H1 (cell line): ENCODE data around the gene PROX2. TPM values are rescaled to one million over a fixed set of nuclear protein-coding genes. Genes with fewer than 3 reads are reported as not detected.

ENCODE experiments used
- CTCF ChIA-PET: fragments of 300-600 bp; sonication (Branson Sonifier 250); formaldehyde crosslinking; loops from one replicate; lab custom pipeline; 2021; ENCODE audit not compliant: partially characterized antibody; lab: Charles Lee
- POLR2A ChIA-PET: fragments of 300-600 bp; sonication (Branson Sonifier 250); formaldehyde crosslinking; loops from one replicate; lab custom pipeline; 2021; ENCODE audit warnings: inconsistent platforms; ENCODE audit not compliant: partially characterized antibody; lab: Charles Lee
- DNase-seq, 2 experiments: peaks; one replicate each; pipeline versions ENCODE4 v3.0.0 to v3.0.0-alpha.2; 2010 to 2022; ENCODE audit warnings: low spot score in 2 of 2, low read depth in 1 of 2, mixed read lengths in 1 of 2
- FAIRE-seq: peaks from 2 replicates; lab custom pipeline; 2011; peaks lifted over from hg19 to GRCh38; lab: Jason Lieb, UNC
- H2AFZ ChIP-seq: 2 replicates; pipeline ENCODE4 v1.8.1; 2012; ENCODE audit warnings: low read length, inconsistent platforms
- H2AK5ac ChIP-seq: 2 replicates; pipeline ENCODE4 v1.6.1; 2013; ENCODE audit warnings: low read depth, low read length
- H2BK120ac ChIP-seq: replicated peaks from 2 replicates; pipeline ENCODE3; 2013; ENCODE audit warnings: low read depth, low read length, inconsistent platforms
- H2BK12ac ChIP-seq: 2 replicates; pipeline ENCODE4 v1.6.1; 2013; ENCODE audit warnings: low read depth, low read length
- H2BK15ac ChIP-seq: 2 replicates; pipeline ENCODE4 v1.6.1; 2013; ENCODE audit warnings: low read length
- H2BK20ac ChIP-seq: 2 replicates; pipeline ENCODE4 v1.6.1; 2013; ENCODE audit warnings: low read length
- H2BK5ac ChIP-seq: 2 replicates; pipeline ENCODE4 v1.6.1; 2013; ENCODE audit warnings: low read depth, low read length
- H3K14ac ChIP-seq: 2 replicates; pipeline ENCODE4 v1.6.1; 2013; ENCODE audit warnings: inconsistent platforms; ENCODE audit not compliant: insufficient read length
- H3K18ac ChIP-seq: 2 replicates; pipeline ENCODE4 v1.6.1; 2013; ENCODE audit warnings: low read length; ENCODE audit errors: extremely low read depth
- H3K23ac ChIP-seq: 2 replicates; pipeline ENCODE4 v1.6.1; 2013; ENCODE audit warnings: inconsistent platforms; ENCODE audit not compliant: insufficient read length
- H3K23me2 ChIP-seq: 2 replicates; pipeline ENCODE4 v1.6.1; 2013; ENCODE audit warnings: low read depth, low read length
- H3K27ac ChIP-seq: 2 replicates; pipeline ENCODE4 v1.6.1; 2011; ENCODE audit warnings: low read depth, low read length, inconsistent platforms
- H3K27me3 ChIP-seq, 4 experiments: replicated peaks in 1 of 4; 1 replicate in 1 of 4; 2 replicates in 3 of 4; pipeline versions ENCODE4 v1.6.1 to v1.8.1; 2011 to 2013; ENCODE audit warnings: low read length in 3 of 4, mild to moderate bottlenecking in 3 of 4, inconsistent platforms in 2 of 4, mixed read lengths in 2 of 4, moderate library complexity in 1 of 4; ENCODE audit not compliant: control insufficient read depth in 3 of 4, insufficient read depth in 3 of 4; ENCODE audit errors: extremely low read depth in 1 of 4
- H3K36me3 ChIP-seq, 4 experiments: 2 replicates each; pipeline versions ENCODE4 v1.6.1 to v1.8.1; 2011 to 2013; ENCODE audit warnings: mild to moderate bottlenecking in 4 of 4, low read length in 3 of 4, moderate library complexity in 2 of 4, control low read depth in 1 of 4, inconsistent platforms in 1 of 4; ENCODE audit not compliant: insufficient read depth in 4 of 4, control insufficient read depth in 2 of 4
- H3K4ac ChIP-seq: replicated peaks from 2 replicates; pipeline ENCODE3; 2013; ENCODE audit warnings: low read length, low read depth, mixed read lengths, inconsistent platforms; ENCODE audit not compliant: insufficient read length
- H3K4me1 ChIP-seq, 4 experiments: replicated peaks in 1 of 4; 1 replicate in 1 of 4; 2 replicates in 3 of 4; pipeline versions ENCODE4 v1.6.1 to v1.8.1; 2011 to 2013; ENCODE audit warnings: low read length in 3 of 4, inconsistent platforms in 2 of 4, mixed read lengths in 1 of 4; ENCODE audit not compliant: insufficient read depth in 4 of 4, control insufficient read depth in 3 of 4
- H3K4me2 ChIP-seq, 2 experiments: 2 replicates each; pipeline versions ENCODE4 v1.6.1 to v1.8.1; 2011 to 2013; ENCODE audit warnings: low read depth in 2 of 2, low read length in 2 of 2, control low read depth in 1 of 2, inconsistent platforms in 1 of 2, mild to moderate bottlenecking in 1 of 2; ENCODE audit not compliant: insufficient read depth in 1 of 2
- H3K4me3 ChIP-seq, 4 experiments: fragments of 200-600, 300-600 bp in 1 of 4; sonication (generic), shearing (Covaris generic), sonication (Bioruptor Twin) in 1 of 4; 2 replicates each; pipeline versions ENCODE4 v1.5.1 to v1.8.1; 2011 to 2016; ENCODE audit warnings: low read length in 4 of 4, low read depth in 3 of 4, control low read depth in 2 of 4, inconsistent platforms in 2 of 4, mild to moderate bottlenecking in 2 of 4, mixed read lengths in 1 of 4, moderate library complexity in 1 of 4; ENCODE audit not compliant: insufficient read depth in 2 of 4; ENCODE audit errors: extremely low read depth in 1 of 4
- H3K56ac ChIP-seq: replicated peaks from 2 replicates; pipeline ENCODE3; 2013; ENCODE audit warnings: low read depth, mild to moderate bottlenecking, mixed read lengths, low read length, inconsistent platforms; ENCODE audit not compliant: insufficient read length
- H3K79me1 ChIP-seq: 2 replicates; pipeline ENCODE4 v1.6.1; 2013; ENCODE audit warnings: low read depth, low read length, control low read depth
- H3K79me2 ChIP-seq, 2 experiments: 2 replicates each; pipeline versions ENCODE4 v1.6.1 to v1.8.1; 2012 to 2013; ENCODE audit warnings: low read length in 2 of 2, mild to moderate bottlenecking in 2 of 2, inconsistent platforms in 1 of 2; ENCODE audit not compliant: insufficient read depth in 2 of 2, control insufficient read depth in 1 of 2
- H3K9ac ChIP-seq, 4 experiments: replicated peaks in 1 of 4; 1 replicate in 1 of 4; 2 replicates in 3 of 4; pipeline versions ENCODE4 v1.6.1 to v1.8.1; 2011 to 2013; ENCODE audit warnings: low read depth in 3 of 4, low read length in 3 of 4, control low read depth in 2 of 4, mild to moderate bottlenecking in 2 of 4, moderate library complexity in 2 of 4, inconsistent platforms in 1 of 4; ENCODE audit errors: extremely low read depth in 1 of 4
- H3K9me3 ChIP-seq, 2 experiments: 2 replicates each; pipeline versions ENCODE4 v1.6.1 to v1.8.1; 2012 to 2013; ENCODE audit warnings: mild to moderate bottlenecking in 2 of 2, moderate library complexity in 2 of 2, control low read depth in 1 of 2, inconsistent platforms in 1 of 2, low read depth in 1 of 2, low read length in 1 of 2, mixed read lengths in 1 of 2; ENCODE audit not compliant: insufficient read depth in 2 of 2
- H4K20me1 ChIP-seq, 2 experiments: replicated peaks in 1 of 2; 2 replicates each; pipeline versions ENCODE3 to v1.8.1; 2011 to 2013; ENCODE audit warnings: inconsistent platforms in 2 of 2, low read length in 2 of 2, mild to moderate bottlenecking in 1 of 2; ENCODE audit not compliant: insufficient read depth in 2 of 2, control insufficient read depth in 1 of 2
- H4K5ac ChIP-seq: 2 replicates; pipeline ENCODE4 v1.6.1; 2013; ENCODE audit warnings: low read length, low read depth, mixed read lengths, inconsistent platforms; ENCODE audit not compliant: insufficient read length
- H4K8ac ChIP-seq: 2 replicates; pipeline ENCODE4 v1.8.0; 2013; ENCODE audit warnings: mild to moderate bottlenecking, moderate library complexity, low read length, inconsistent platforms; ENCODE audit not compliant: insufficient read depth; ENCODE audit errors: extremely low read depth
- H4K91ac ChIP-seq: replicated peaks from 2 replicates; pipeline ENCODE3; 2013; ENCODE audit warnings: low read length, mixed read lengths, inconsistent platforms; ENCODE audit not compliant: insufficient read length
- ATF2 ChIP-seq: IDR thresholded peaks from 2 replicates; pipeline ENCODE4 v1.6.1; 2012; ENCODE audit warnings: low read length, inconsistent platforms
- BACH1 ChIP-seq: IDR thresholded peaks from 2 replicates; pipeline ENCODE4 v1.6.1; 2012; ENCODE audit warnings: low read length, improper control_type of control experiment
- CTBP2 ChIP-seq: IDR thresholded peaks from 2 replicates; pipeline ENCODE4 v1.7.0; 2011; ENCODE audit warnings: borderline replicate concordance, mild to moderate bottlenecking, moderate library complexity, mixed read lengths, low read length; ENCODE audit not compliant: insufficient read depth, insufficient read length
- E2F6 ChIP-seq: IDR thresholded peaks from 2 replicates; pipeline ENCODE4 v1.6.1; 2012; ENCODE audit warnings: inconsistent platforms
- EGR1 ChIP-seq: IDR thresholded peaks from 2 replicates; pipeline ENCODE4 v1.6.1; 2011; ENCODE audit warnings: low read depth, low read length, borderline replicate concordance
- MAX ChIP-seq: IDR thresholded peaks from 2 replicates; pipeline ENCODE4 v1.6.1; 2012; ENCODE audit warnings: inconsistent platforms
- RBBP5 ChIP-seq: IDR thresholded peaks from 2 replicates; pipeline ENCODE4 v1.7.1; 2012; ENCODE audit warnings: low read depth, mild to moderate bottlenecking, inconsistent platforms, low read length, moderate library complexity, borderline replicate concordance
- SP1 ChIP-seq: IDR thresholded peaks from 2 replicates; pipeline ENCODE4 v1.6.1; 2011; ENCODE audit warnings: low read depth, low read length
- TAF1 ChIP-seq: IDR thresholded peaks from 2 replicates; pipeline ENCODE4 v1.6.1; 2011; ENCODE audit warnings: mild to moderate bottlenecking, low read depth, low read length
- TBP ChIP-seq: IDR thresholded peaks from 2 replicates; pipeline ENCODE4 v1.6.1; 2011; ENCODE audit warnings: low read depth, low read length, improper control_type of control experiment
- WGBS, 2 experiments: shearing (Covaris generic) in 1 of 2; methylation state at CpG; one replicate each; pipeline versions ENCODE4 v1.1.6 to v1.1.7; 2013 to 2015; ENCODE audit warnings: low lambda C conversion rate in 2 of 2, mixed read lengths in 2 of 2, inconsistent platforms in 1 of 2, low coverage in 1 of 2, missing lambda C conversion rate in 1 of 2; ENCODE audit not compliant: insufficient replicate concordance in 2 of 2, insufficient coverage in 1 of 2, insufficient read length in 1 of 2; ENCODE audit errors: extremely low coverage in 1 of 2, missing lambda C conversion rate in 1 of 2; 5-methylcytosine and 5-hydroxymethylcytosine counted together
- polyA plus RNA-seq, 7 experiments: library from polyadenylated mRNA; depleted of rRNA in 3 of 7; stranded (reverse) in 5 of 7; unstranded in 2 of 7; fragments of >200 nt in 5 of 7; fragments of 200-250 nt in 2 of 7; gene quantifications; 1 replicate in 5 of 7; 2 replicates in 1 of 7; 4 replicates in 1 of 7; pipeline versions ENCODE4 v1.2.1 to v1.2.3, GENCODE V29; 2011 to 2013; ENCODE audit warnings: missing spikeins in 2 of 7, mixed read lengths in 2 of 7
- total RNA-seq: library from RNA; stranded (reverse); fragmentation: NEBNext Ultra II Directional; extraction: Animal tissue kit (Norgen Biotek cat#: 25700); gene quantifications from 2 replicates; pipeline ENCODE4 v1.2.1, GENCODE V29; 2021

The PROX2 gene
- total and polyA plus RNA-seq, 2 of the 8 experiments (the other 6 are each of a cell fraction or from before 2014, with no cell fraction given) = 0.03 TPM; not detected in 1

GRCh38 chr14:74917646-74918081 lies 41.7 kb upstream of the PROX2 start:
- FAIRE-seq = no peak
- WGBS, 2 experiments = 78% methylated on average over 13 of the region's 13 CpGs; no CpG with 5 or more reads in 1 of the 2 experiments
- DNase-seq = no peak

More at GRCh38 chr14:74917646-74918081, 41.7 kb upstream of the PROX2 start:
- no peak overlapping the region for H3K4me3 ChIP-seq
- TF ChIP-seq CTBP2 (no peak), ATF2 (no peak), TAF1 (no peak), MAX (no peak), TBP (no peak), BACH1 (no peak), EGR1 (no peak), SP1 (no peak), E2F6 (no peak), RBBP5 (no peak)
- no peak overlapping the region for H2BK15ac ChIP-seq
- H2BK120ac ChIP-seq = no peak overlapping the region
- H3K23me2 ChIP-seq = peaks cover under 1% of the 10 kb centered on the region; the same call in 1 of the 2 replicates
- no peak overlapping the region for H2AFZ ChIP-seq
- no peak overlapping the region for H2AK5ac ChIP-seq
- H3K27ac ChIP-seq = no peak overlapping the region
- peaks cover 0 to 3% (median 0%) of the 10 kb centered on the region in 4 experiments; a peak in 3 of 8 replicates for H3K36me3 ChIP-seq
- no peaks in the 10 kb centered on the region; a peak in 1 of 7 replicates for H3K4me1 ChIP-seq
- CTCF ChIA-PET = interaction anchor here (0.7 to 2.8 kb wide), 8 partner anchors 10 to 171 kb away, joined by 3 to 18 read pairs (median 6); no protein-coding TSS in a partner anchor
- no peak overlapping the region for H4K8ac ChIP-seq
- H3K9me3 ChIP-seq = no peaks in the 10 kb centered on the region
- H2BK20ac ChIP-seq = no peak overlapping the region
- no peak overlapping the region for H2BK5ac ChIP-seq
- H4K91ac ChIP-seq = no peak overlapping the region
- H3K4ac ChIP-seq = no peak overlapping the region
- no peak overlapping the region for H3K9ac ChIP-seq
- H3K18ac ChIP-seq = no peak overlapping the region
- no peak overlapping the region for H2BK12ac ChIP-seq
- no peak overlapping the region for H3K4me2 ChIP-seq
- H4K5ac ChIP-seq = no peak overlapping the region
- H3K27me3 ChIP-seq = no peaks in the 10 kb centered on the region
- no peak overlapping the region for H3K14ac ChIP-seq
- no peaks in the 10 kb centered on the region for H3K79me2 ChIP-seq
- POLR2A ChIA-PET = interaction anchor here (1.5 to 2.7 kb wide), 2 partner anchors 9 to 12 kb away, joined by 8 to 11 read pairs; no protein-coding TSS in a partner anchor
- no peaks in the 10 kb centered on the region for H4K20me1 ChIP-seq
- H3K23ac ChIP-seq = no peak overlapping the region
- H3K56ac ChIP-seq = no peak overlapping the region
- no peaks in the 10 kb centered on the region for H3K79me1 ChIP-seq
